Measurements from ENCODE around the gene COPG2. TPM values are rescaled to one million over a fixed set of nuclear protein-coding genes. Genes with fewer than 3 reads are reported as not detected.

The COPG2 gene
- total RNA-seq, 1 experiment from 2014 or later, result 77.7 TPM

DNA sequence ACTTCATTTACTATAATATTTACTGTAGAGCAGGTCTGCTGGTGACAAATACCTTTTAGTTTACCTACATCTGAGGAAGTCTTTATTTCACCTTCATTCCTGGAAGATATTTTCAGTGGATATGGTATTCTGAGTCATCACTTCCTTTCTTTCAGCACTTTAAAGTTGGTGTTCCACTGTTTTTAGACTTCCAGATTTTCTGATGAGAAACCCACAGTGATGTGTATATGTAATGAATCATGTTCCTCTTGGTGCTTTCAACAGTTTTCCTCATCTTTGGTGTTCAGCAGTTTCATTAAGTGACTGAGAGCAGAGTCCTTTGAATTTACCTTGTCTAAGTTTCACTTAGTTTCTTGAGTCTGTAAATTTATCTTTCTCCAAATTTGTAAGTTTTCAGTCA, 36.4 kb downstream of the COPG2 start:
- H4K20me1 ChIP-seq (ENCODE audit: control insufficient read depth, insufficient read depth, insufficient read length), result no peaks in the 10 kb centered on the region
- H3K27ac Mint-ChIP-seq, result no peak overlapping the region
- no peak overlapping the region for H3K4ac ChIP-seq (ENCODE audit: low read depth, low read length)

More for the DNA sequence above, 36.4 kb downstream of the COPG2 start:
- Mint-ChIP-seq H3K36me3 (ENCODE audit: insufficient read depth in 1 of 3, low read depth in 3 of 3) (peaks cover 17 to 57% (median 40%) of the 10 kb centered on the region in 3 experiments), H3K9me3 (peaks cover 59 to 64% of the 10 kb centered on the region in 2 experiments), H3K4me1 (no peaks in the 10 kb centered on the region), H3K27me3 (ENCODE audit: low read depth) (no peaks in the 10 kb centered on the region; the same call in none of the 2 replicates), H3K4me3 (no peak overlapping the region)
- Histone ChIP-seq H3T11ph (ENCODE audit: low read length) (no peak overlapping the region), H3K4me1 (ENCODE audit: insufficient read depth, low read length) (no peaks in the 10 kb centered on the region), H3K18ac (ENCODE audit: insufficient read length, low read depth, low read length) (no peak overlapping the region), H4K91ac (ENCODE audit: insufficient read length, low read depth, low read length) (no peak overlapping the region), H3K9ac (ENCODE audit: extremely low read depth, insufficient read length, low read length) (no peak overlapping the region), H3K4me2 (ENCODE audit: insufficient read depth, insufficient read length, low read length) (no peak overlapping the region), H3K79me1 (ENCODE audit: insufficient read depth, low read depth, low read length, poor library complexity, severe bottlenecking) (no peaks in the 10 kb centered on the region), H3K56ac (ENCODE audit: insufficient read length, low read depth, low read length) (no peak overlapping the region), H2AK5ac (ENCODE audit: insufficient read length, low read length) (no peak overlapping the region), H2AFZ (ENCODE audit: low read length) (no peak overlapping the region), H2BK15ac (ENCODE audit: low read depth, low read length) (no peak overlapping the region), H2BK120ac (ENCODE audit: low read depth, low read length, poor library complexity, severe bottlenecking) (no peak overlapping the region), H3K27ac (ENCODE audit: insufficient read length, low read depth, low read length) (no peak overlapping the region), H3K9me3 (ENCODE audit: control insufficient read depth, low read depth, low read length) (no peaks in the 10 kb centered on the region), H2BK20ac (ENCODE audit: low read depth, low read length, poor library complexity, severe bottlenecking) (no peak overlapping the region), H3K23ac (ENCODE audit: insufficient read length, low read depth, low read length) (no peak overlapping the region), H4K5ac (ENCODE audit: insufficient read length, low read depth, low read length) (no peak overlapping the region), H3K23me2 (ENCODE audit: insufficient read length, low read depth, low read length, poor library complexity, severe bottlenecking) (no peaks in the 10 kb centered on the region), H2BK5ac (ENCODE audit: insufficient read length, low read length) (no peak overlapping the region), H3K14ac (ENCODE audit: insufficient read depth, low read length) (no peak overlapping the region), H3K79me2 (ENCODE audit: insufficient read depth, low read length) (no peaks in the 10 kb centered on the region), H3K27me3 (ENCODE audit: insufficient read depth, low read length) (no peaks in the 10 kb centered on the region), H4K8ac (replicated peaks; ENCODE audit: insufficient read length, low read depth, low read length) (no peak overlapping the region), H2BK12ac (ENCODE audit: insufficient read length, low read depth, low read length) (no peak overlapping the region)
- TF ChIP-seq, protein P1, sequence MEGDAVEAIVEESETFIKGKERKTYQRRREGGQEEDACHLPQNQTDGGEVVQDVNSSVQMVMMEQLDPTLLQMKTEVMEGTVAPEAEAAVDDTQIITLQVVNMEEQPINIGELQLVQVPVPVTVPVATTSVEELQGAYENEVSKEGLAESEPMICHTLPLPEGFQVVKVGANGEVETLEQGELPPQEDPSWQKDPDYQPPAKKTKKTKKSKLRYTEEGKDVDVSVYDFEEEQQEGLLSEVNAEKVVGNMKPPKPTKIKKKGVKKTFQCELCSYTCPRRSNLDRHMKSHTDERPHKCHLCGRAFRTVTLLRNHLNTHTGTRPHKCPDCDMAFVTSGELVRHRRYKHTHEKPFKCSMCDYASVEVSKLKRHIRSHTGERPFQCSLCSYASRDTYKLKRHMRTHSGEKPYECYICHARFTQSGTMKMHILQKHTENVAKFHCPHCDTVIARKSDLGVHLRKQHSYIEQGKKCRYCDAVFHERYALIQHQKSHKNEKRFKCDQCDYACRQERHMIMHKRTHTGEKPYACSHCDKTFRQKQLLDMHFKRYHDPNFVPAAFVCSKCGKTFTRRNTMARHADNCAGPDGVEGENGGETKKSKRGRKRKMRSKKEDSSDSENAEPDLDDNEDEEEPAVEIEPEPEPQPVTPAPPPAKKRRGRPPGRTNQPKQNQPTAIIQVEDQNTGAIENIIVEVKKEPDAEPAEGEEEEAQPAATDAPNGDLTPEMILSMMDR (conservative IDR thresholded peaks at IDR 0.05), result no peak
- no peak for DNase-seq
